Esophagus mucosa (tissue), 1 donor: ENCODE results near the gene FUS. TPM values are rescaled to one million over a fixed set of nuclear protein-coding genes. Genes with fewer than 3 reads are reported as not detected.

Source experiments
- total RNA-seq: library from RNA; stranded (reverse); gene quantifications from one replicate; pipeline ENCODE4 v1.2.4, GENCODE V29; 2023
- donor health status: DM: yes; HTN: yes; CAD: no.

Gene FUS
- total RNA-seq, 1 donor from 2014 or later, result 127 TPM

Other genes with a start within 250 kb of the FUS start
- gene ORAI3, start 231.1 kb upstream of the FUS start, total RNA-seq, result 9.8 TPM
- 8.2 TPM for gene SETD1A, start 222.4 kb upstream of the FUS start, total RNA-seq
- gene HSD3B7, start 194.9 kb upstream of the FUS start, total RNA-seq, result 14.5 TPM
- gene STX1B, start 169.5 kb upstream of the FUS start, total RNA-seq, result 0.80 TPM
- 42.8 TPM for gene STX4, start 146.6 kb upstream of the FUS start, total RNA-seq
- 5.3 TPM for gene ZNF668, start 105.9 kb upstream of the FUS start, total RNA-seq
- gene ZNF646, start 105.7 kb upstream of the FUS start, total RNA-seq, result 9.0 TPM
- 0.48 TPM for gene PRSS53, start 91.2 kb upstream of the FUS start, total RNA-seq
- 22.3 TPM for gene VKORC1, start 85.3 kb upstream of the FUS start, total RNA-seq
- 21.5 TPM for gene BCKDK, start 71.8 kb upstream of the FUS start, total RNA-seq
- gene KAT8, start 62.5 kb upstream of the FUS start, total RNA-seq, result 25.5 TPM
- gene PRSS8, start 44.4 kb upstream of the FUS start, total RNA-seq, result 59.3 TPM
- 1.5 TPM for gene PRSS36, start 30.1 kb upstream of the FUS start, total RNA-seq
- gene PYCARD, start 22.6 kb downstream of the FUS start, total RNA-seq, result 75.6 TPM
- 0.04 TPM for gene TRIM72, start 34.0 kb downstream of the FUS start, total RNA-seq
- not detected for gene PYDC1, start 37.0 kb downstream of the FUS start, total RNA-seq
- gene ITGAM, start 79.8 kb downstream of the FUS start, total RNA-seq, result 0.96 TPM
- gene ITGAX, start 175.0 kb downstream of the FUS start, total RNA-seq, result 1.9 TPM
- gene ITGAD, start 213.2 kb downstream of the FUS start, total RNA-seq, result not detected
- 0.48 TPM for gene COX6A2, start 248.2 kb downstream of the FUS start, total RNA-seq